Measurements from ENCODE around the gene MGAT4B.
A peak's percentile ranks its signal among the peaks of the same experiment; 100 is the strongest.

The MGAT4B gene

DNA sequence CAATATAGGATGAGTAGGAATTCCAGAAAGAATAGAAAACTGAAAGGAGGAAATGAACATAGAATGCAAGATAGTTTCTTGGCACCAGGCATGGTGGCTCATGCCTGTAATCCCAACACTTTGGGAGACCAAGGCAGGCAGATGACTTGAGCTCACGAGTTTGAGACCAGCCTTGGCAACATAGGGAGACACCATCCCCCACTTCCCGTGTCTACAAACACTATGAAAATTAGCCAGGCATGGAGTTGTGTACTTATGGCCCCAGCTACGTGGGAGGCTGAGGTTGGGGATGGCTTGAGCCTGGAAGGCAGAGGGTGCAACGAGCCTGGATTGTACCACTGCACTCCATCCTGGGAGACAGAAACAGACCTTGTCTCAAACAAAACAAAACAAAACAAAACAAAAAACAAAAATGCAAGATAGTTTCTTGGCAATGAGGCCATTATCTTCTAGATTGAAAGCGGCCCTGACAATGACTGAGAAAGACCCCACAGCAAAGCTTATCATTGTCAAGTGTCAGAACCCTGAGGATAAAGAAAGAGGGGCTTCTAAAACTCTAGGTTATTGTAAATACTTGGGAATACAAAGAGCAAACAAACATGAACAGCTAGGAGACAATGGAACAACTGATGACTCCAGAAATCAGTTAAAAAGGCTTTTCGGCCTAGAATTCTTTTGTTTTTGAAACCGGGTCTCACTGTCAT is 23.2 kb upstream of the MGAT4B start:
- Mint-ChIP-seq H3K9me3 (peaks cover 13% of the 10 kb centered on the region), H3K4me1 (no peaks in the 10 kb centered on the region), H3K36me3 (ENCODE audit: low read depth) (peaks cover 91% of the 10 kb centered on the region), H3K27ac (peak overlapping the region in 1 of 3 experiments; percentile 37), H3K4me3 (no peak overlapping the region), H3K27me3 (ENCODE audit: low read depth) (peaks cover 3% of the 10 kb centered on the region)
- TF ChIP-seq, protein P1, sequence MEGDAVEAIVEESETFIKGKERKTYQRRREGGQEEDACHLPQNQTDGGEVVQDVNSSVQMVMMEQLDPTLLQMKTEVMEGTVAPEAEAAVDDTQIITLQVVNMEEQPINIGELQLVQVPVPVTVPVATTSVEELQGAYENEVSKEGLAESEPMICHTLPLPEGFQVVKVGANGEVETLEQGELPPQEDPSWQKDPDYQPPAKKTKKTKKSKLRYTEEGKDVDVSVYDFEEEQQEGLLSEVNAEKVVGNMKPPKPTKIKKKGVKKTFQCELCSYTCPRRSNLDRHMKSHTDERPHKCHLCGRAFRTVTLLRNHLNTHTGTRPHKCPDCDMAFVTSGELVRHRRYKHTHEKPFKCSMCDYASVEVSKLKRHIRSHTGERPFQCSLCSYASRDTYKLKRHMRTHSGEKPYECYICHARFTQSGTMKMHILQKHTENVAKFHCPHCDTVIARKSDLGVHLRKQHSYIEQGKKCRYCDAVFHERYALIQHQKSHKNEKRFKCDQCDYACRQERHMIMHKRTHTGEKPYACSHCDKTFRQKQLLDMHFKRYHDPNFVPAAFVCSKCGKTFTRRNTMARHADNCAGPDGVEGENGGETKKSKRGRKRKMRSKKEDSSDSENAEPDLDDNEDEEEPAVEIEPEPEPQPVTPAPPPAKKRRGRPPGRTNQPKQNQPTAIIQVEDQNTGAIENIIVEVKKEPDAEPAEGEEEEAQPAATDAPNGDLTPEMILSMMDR (IDR thresholded peaks at IDR 0.05; ENCODE audit: unreplicated experiment in 3 of 3): no peak

DNA sequence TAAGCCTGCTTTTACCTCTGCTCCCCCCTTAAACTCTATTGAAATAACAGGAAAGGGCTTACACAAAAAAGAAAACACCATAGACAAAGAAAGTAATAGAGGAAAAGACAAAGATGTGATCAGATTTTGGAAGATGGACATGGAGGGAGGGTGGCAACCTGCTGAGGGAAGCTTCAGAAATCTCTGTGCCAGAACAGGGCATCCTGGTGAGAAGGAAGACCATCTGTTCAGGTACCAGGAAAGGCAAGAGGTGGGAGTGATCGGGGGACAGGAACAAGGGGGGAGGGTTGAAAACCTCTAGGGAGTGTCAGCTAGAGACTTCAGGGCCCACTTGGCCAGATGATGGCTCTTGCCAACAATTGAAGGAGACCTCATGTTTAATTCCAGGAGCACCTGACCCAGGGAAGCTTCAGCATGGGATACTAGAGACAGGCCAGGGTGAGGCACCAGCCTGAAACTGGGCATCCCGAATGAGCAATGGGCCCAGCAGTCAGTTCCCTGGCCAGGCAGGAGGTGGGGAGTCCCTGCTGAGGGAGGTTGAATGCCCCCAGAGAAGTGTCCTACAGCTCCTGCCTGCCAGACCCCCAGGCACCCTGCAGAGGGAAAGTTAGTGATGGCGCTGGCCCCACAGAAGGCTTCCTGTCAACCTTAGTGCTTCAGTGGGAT is 22.2 kb upstream of the MGAT4B start:
- no peak overlapping the region for H3K4me3 Mint-ChIP-seq
- peaks cover 3% of the 10 kb centered on the region for H3K27me3 Mint-ChIP-seq (ENCODE audit: low read depth)
- peaks cover 93% of the 10 kb centered on the region for H3K36me3 Mint-ChIP-seq (ENCODE audit: low read depth)
- H3K9me3 Mint-ChIP-seq: peaks cover 13% of the 10 kb centered on the region
- TF ChIP-seq, protein P1 (IDR thresholded peaks at IDR 0.05; ENCODE audit: unreplicated experiment in 3 of 3): no peak
- peak overlapping the region in 1 of 3 experiments; percentile 37 for H3K27ac Mint-ChIP-seq
- H3K4me1 Mint-ChIP-seq: no peaks in the 10 kb centered on the region

- Mint-ChIP-seq H3K4me3 (no peak overlapping the region), H3K4me1 (peaks cover 5% of the 10 kb centered on the region), H3K9me3 (peaks cover 7% of the 10 kb centered on the region), H3K27ac (no peak overlapping the region), H3K36me3 (ENCODE audit: low read depth) (peaks cover 88% of the 10 kb centered on the region), H3K27me3 (ENCODE audit: low read depth) (peaks cover 3% of the 10 kb centered on the region)
- TF ChIP-seq, protein P1 (IDR thresholded peaks at IDR 0.05; ENCODE audit: unreplicated experiment in 3 of 3): no peak
Observed at GRCh38 chr5:179827680-179828079, 21.0 kb upstream of the MGAT4B start.

DNA sequence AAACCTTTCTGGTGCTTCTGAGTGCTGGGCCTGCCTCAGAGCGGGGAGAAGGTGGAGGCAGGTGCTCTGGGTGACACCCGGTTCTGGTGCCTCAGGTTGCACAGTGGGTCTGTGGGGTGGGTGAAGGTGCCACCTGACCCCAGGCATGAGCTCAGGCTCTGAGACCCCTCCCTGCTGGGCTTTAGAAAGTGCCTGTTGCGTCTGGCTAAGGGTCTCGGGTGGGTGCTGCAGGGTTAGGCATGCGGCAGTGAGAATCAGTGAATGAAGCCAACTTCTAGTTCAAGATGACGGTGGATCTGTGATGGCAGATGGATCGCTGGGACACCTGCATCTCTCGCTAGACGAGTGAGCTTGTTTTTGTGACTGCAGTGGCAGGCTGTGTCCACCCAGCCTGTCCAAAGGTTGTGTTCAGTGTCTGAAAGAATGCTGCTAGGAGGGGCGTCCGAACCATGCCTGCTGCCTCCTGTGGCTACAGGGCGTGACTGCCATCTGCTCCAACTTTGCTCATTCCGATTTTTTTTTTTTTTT is 19.1 kb upstream of the MGAT4B start:
- H3K36me3 Mint-ChIP-seq (ENCODE audit: low read depth): peaks cover 69% of the 10 kb centered on the region
- H3K27me3 Mint-ChIP-seq (ENCODE audit: low read depth): peaks cover 3% of the 10 kb centered on the region
- H3K27ac Mint-ChIP-seq: no peak overlapping the region
- H3K4me1 Mint-ChIP-seq: peaks cover 17% of the 10 kb centered on the region
- TF ChIP-seq, protein P1 (IDR thresholded peaks at IDR 0.05; ENCODE audit: unreplicated experiment in 3 of 3): no peak
- H3K4me3 Mint-ChIP-seq: no peak overlapping the region
- peaks cover 7% of the 10 kb centered on the region for H3K9me3 Mint-ChIP-seq

DNA sequence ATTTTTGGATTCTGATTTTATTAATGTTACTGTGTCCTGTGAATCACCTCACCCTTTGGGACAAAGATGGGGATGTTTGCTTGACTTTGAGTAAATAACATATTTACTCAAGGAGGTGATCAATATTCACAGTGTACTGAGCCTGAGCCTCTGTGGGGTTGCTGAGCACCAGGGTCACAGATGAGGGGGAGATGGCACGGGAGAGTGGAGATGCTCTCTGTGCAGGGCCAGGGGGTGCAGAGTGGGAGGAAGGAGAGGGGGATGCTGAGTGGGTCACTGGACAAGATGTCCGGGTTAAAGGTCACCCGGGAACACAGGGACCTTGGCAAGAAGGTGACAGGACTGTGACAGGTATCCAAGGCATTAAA is 18.1 kb upstream of the MGAT4B start:
- Mint-ChIP-seq H3K36me3 (ENCODE audit: low read depth) (peaks cover 60% of the 10 kb centered on the region), H3K4me3 (no peak overlapping the region), H3K4me1 (peaks cover 23% of the 10 kb centered on the region), H3K9me3 (peaks cover 3% of the 10 kb centered on the region), H3K27ac (no peak overlapping the region), H3K27me3 (ENCODE audit: low read depth) (peaks cover 3% of the 10 kb centered on the region)
- TF ChIP-seq, protein P1 (IDR thresholded peaks at IDR 0.05; ENCODE audit: unreplicated experiment in 3 of 3): no peak
